ENCODE data around the gene MZB1. TPM values are rescaled to one million over a fixed set of nuclear protein-coding genes. Genes with fewer than 3 reads are reported as not detected.

MZB1 gene
- total and polyA plus RNA-seq, 2 of the 13 experiments (the other 11 are each of a cell fraction or from before 2014, with no cell fraction given), result 0.31 to 0.40 TPM

DNA sequence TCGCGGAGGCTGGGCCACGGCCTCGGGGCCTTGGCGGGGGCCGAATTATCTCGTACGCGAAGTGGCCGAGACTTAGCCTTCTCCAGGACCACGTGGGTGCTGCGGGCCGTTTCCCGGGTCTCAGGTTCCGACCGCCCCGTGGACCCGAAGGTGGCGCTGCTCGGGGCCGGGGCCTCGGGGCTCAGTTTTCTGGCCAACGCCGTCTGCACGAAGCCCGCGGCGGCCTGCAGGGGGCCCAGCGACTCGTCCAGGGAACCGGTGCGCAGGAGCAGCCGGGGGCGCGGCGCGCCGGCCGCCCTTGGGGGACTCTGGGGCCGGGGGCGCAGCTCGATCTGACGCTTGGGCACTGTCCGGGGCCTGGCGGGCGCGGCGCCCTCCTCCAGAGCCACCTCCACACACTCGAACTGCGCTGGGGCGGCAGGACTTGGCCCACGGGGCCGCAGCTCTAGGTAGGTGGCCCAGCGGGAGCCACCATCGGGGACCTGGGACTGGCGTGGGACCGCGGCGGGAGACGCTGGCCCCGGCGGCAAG, 4.5 kb upstream of the MZB1 start:
- no TSS peak for BruUV-seq (replicated peaks)
- H3K4me3 ChIP-seq (replicated peaks in 1 of 3; ENCODE audit: insufficient read depth in 1 of 3, low read depth in 2 of 3, low read length in 3 of 3), result no peak overlapping the region
- WGBS (ENCODE audit: low lambda C conversion rate), result 98% methylated on average over 9 of the region's 62 CpGs
- H4K20me1 ChIP-seq (ENCODE audit: insufficient read depth, low read length), result no peaks in the 10 kb centered on the region
- no peaks in the 10 kb centered on the region for H3K79me2 ChIP-seq (ENCODE audit: insufficient read depth, low read length)
- no peak overlapping the region for H3K9ac ChIP-seq (ENCODE audit: insufficient read depth, low read depth, low read length)
- H3K27ac ChIP-seq (ENCODE audit: extremely low read length, insufficient read depth, low read length), result no peak overlapping the region
- TF ChIP-seq ARNT2 (CRISPR knock-in tag; IDR thresholded peaks at IDR 0.05; ENCODE audit: low read depth) (no peak), TEAD3 (CRISPR knock-in tag; optimal IDR thresholded peaks at IDR 0.05; ENCODE audit: borderline replicate concordance) (no peak), ZIK1 (CRISPR knock-in tag; IDR thresholded peaks at IDR 0.05; ENCODE audit: borderline replicate concordance, low read depth) (no peak)
- TF ChIP-seq, protein P1, sequence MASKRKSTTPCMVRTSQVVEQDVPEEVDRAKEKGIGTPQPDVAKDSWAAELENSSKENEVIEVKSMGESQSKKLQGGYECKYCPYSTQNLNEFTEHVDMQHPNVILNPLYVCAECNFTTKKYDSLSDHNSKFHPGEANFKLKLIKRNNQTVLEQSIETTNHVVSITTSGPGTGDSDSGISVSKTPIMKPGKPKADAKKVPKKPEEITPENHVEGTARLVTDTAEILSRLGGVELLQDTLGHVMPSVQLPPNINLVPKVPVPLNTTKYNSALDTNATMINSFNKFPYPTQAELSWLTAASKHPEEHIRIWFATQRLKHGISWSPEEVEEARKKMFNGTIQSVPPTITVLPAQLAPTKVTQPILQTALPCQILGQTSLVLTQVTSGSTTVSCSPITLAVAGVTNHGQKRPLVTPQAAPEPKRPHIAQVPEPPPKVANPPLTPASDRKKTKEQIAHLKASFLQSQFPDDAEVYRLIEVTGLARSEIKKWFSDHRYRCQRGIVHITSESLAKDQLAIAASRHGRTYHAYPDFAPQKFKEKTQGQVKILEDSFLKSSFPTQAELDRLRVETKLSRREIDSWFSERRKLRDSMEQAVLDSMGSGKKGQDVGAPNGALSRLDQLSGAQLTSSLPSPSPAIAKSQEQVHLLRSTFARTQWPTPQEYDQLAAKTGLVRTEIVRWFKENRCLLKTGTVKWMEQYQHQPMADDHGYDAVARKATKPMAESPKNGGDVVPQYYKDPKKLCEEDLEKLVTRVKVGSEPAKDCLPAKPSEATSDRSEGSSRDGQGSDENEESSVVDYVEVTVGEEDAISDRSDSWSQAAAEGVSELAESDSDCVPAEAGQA (IDR thresholded peaks at IDR 0.05; ENCODE audit: low read depth), result no peak
- TF ChIP-seq, protein P1 (CRISPR knock-in tag; IDR thresholded peaks at IDR 0.05; ENCODE audit: borderline replicate concordance), result no peak
- TF ChIP-seq, protein P2, sequence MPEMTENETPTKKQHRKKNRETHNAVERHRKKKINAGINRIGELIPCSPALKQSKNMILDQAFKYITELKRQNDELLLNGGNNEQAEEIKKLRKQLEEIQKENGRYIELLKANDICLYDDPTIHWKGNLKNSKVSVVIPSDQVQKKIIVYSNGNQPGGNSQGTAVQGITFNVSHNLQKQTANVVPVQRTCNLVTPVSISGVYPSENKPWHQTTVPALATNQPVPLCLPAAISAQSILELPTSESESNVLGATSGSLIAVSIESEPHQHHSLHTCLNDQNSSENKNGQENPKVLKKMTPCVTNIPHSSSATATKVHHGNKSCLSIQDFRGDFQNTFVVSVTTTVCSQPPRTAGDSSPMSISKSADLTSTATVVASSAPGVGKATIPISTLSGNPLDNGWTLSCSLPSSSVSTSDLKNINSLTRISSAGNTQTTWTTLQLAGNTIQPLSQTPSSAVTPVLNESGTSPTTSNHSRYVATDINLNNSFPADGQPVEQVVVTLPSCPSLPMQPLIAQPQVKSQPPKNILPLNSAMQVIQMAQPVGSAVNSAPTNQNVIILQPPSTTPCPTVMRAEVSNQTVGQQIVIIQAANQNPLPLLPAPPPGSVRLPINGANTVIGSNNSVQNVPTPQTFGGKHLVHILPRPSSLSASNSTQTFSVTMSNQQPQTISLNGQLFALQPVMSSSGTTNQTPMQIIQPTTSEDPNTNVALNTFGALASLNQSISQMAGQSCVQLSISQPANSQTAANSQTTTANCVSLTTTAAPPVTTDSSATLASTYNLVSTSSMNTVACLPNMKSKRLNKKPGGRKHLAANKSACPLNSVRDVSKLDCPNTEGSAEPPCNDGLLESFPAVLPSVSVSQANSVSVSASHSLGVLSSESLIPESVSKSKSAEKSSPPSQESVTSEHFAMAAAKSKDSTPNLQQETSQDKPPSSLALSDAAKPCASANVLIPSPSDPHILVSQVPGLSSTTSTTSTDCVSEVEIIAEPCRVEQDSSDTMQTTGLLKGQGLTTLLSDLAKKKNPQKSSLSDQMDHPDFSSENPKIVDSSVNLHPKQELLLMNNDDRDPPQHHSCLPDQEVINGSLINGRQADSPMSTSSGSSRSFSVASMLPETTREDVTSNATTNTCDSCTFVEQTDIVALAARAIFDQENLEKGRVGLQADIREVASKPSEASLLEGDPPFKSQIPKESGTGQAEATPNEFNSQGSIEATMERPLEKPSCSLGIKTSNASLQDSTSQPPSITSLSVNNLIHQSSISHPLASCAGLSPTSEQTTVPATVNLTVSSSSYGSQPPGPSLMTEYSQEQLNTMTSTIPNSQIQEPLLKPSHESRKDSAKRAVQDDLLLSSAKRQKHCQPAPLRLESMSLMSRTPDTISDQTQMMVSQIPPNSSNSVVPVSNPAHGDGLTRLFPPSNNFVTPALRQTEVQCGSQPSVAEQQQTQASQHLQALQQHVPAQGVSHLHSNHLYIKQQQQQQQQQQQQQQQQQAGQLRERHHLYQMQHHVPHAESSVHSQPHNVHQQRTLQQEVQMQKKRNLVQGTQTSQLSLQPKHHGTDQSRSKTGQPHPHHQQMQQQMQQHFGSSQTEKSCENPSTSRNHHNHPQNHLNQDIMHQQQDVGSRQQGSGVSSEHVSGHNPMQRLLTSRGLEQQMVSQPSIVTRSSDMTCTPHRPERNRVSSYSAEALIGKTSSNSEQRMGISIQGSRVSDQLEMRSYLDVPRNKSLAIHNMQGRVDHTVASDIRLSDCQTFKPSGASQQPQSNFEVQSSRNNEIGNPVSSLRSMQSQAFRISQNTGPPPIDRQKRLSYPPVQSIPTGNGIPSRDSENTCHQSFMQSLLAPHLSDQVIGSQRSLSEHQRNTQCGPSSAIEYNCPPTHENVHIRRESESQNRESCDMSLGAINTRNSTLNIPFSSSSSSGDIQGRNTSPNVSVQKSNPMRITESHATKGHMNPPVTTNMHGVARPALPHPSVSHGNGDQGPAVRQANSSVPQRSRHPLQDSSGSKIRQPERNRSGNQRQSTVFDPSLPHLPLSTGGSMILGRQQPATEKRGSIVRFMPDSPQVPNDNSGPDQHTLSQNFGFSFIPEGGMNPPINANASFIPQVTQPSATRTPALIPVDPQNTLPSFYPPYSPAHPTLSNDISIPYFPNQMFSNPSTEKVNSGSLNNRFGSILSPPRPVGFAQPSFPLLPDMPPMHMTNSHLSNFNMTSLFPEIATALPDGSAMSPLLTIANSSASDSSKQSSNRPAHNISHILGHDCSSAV (CRISPR knock-in tag; IDR thresholded peaks at IDR 0.05; ENCODE audit: borderline replicate concordance), result no peak
- no peak for FAIRE-seq
- ChIA-PET POLR2A (no interaction called here), CTCF (ENCODE audit: low intra/inter-chr PET ratio, low total read pairs) (no interaction called here)
- no peak for DNase-seq (ENCODE audit: low spot score)
- ATAC-seq, result no peak
- H3K4me2 ChIP-seq (ENCODE audit: low read depth, low read length), result no peak overlapping the region
- in situ Hi-C loops (cut with HindIII; ENCODE audit: extremely low pct_ligation_motif_present, low pct_unique_long_range_greater_than_20kb) (no loop called here), intact Hi-C loops (cut with micrococcal nuclease; ENCODE audit: unreplicated experiment) (no loop called here)
- no peaks in the 10 kb centered on the region for H3K9me3 ChIP-seq (ENCODE audit: low read length)
- H3K4me1 ChIP-seq (ENCODE audit: insufficient read depth, low read length), result peaks cover 30% of the 10 kb centered on the region
- no peak overlapping the region for H2AFZ ChIP-seq (ENCODE audit: low read length)
- H3K27me3 ChIP-seq (ENCODE audit: control insufficient read depth in 1 of 2, insufficient read depth in 2 of 2, low read length in 2 of 2), result no peaks in the 10 kb centered on the region
- no peaks in the 10 kb centered on the region for H3K36me3 ChIP-seq (replicated peaks in 1 of 2; ENCODE audit: control insufficient read depth in 1 of 2, insufficient read depth in 2 of 2, low read length in 2 of 2)
